Measurements from ENCODE around the gene PAX4.

DNA sequence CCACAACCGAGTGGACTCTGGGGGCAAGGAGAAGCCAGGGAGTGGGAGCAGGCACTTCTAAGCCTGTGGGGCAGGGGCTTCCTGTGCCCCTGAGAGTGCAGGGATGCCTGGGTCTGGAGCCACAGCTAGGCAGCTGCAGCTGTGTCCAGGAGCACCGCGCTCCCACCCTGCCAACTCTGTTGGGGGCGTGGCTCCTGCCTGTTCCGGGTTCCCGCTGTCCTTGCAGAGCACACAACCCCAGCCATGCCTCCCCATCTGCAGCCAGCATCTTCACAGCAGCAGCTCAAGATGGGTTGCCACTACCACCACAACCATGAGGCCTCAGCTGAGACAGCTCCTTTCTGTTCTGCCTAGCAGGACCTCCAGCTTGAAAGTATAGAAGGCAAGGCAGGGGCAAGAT lies 8.6 kb downstream of the PAX4 start:
- TF ChIP-seq, protein P1, sequence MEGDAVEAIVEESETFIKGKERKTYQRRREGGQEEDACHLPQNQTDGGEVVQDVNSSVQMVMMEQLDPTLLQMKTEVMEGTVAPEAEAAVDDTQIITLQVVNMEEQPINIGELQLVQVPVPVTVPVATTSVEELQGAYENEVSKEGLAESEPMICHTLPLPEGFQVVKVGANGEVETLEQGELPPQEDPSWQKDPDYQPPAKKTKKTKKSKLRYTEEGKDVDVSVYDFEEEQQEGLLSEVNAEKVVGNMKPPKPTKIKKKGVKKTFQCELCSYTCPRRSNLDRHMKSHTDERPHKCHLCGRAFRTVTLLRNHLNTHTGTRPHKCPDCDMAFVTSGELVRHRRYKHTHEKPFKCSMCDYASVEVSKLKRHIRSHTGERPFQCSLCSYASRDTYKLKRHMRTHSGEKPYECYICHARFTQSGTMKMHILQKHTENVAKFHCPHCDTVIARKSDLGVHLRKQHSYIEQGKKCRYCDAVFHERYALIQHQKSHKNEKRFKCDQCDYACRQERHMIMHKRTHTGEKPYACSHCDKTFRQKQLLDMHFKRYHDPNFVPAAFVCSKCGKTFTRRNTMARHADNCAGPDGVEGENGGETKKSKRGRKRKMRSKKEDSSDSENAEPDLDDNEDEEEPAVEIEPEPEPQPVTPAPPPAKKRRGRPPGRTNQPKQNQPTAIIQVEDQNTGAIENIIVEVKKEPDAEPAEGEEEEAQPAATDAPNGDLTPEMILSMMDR (IDR thresholded peaks at IDR 0.05 in 8 of 11, conservative IDR thresholded peaks at IDR 0.05 in 3 of 11), result no peak
- TF ChIP-seq POLR2AphosphoS5 (IDR thresholded peaks at IDR 0.05), result no peak
